HepG2 (cell line): Measurements from ENCODE around the gene AGAP1. TPM values are rescaled to one million over a fixed set of nuclear protein-coding genes. Genes with fewer than 3 reads are reported as not detected.

Experiments used
- ATAC-seq: fragments of 200-7000 bp; cut with Tn5 transposase; 3 replicates; pipeline ENCODE4 v1.9.1; 2020; ENCODE audit warnings: mild to moderate bottlenecking, moderate library complexity
- BruUV-seq: library from RNA; stranded (reverse); fragments of 400-500 nt; replicated peaks from 2 replicates; lab custom pipeline; 2021; lab: Mats Ljungman, UMichigan
- CTCF ChIA-PET: fragments of 300-600 bp; formaldehyde crosslinking; extraction: SDS; loops from one replicate; lab custom pipeline; 2021; ENCODE audit warnings: low total read pairs, inconsistent platforms, low intra/inter-chr PET ratio; lab: Yijun Ruan, JAX
- POLR2A ChIA-PET: fragments of 350-600 bp; sonication (Branson Sonifier 250); formaldehyde crosslinking; loops from one replicate; lab custom pipeline; 2020; ENCODE audit warnings: antibody characterized with exemption, inconsistent platforms; lab: Yijun Ruan, JAX
- DNase-seq: peaks from one replicate; pipeline ENCODE4 v3.0.0-alpha.2; 2015; ENCODE audit warnings: low spot score
- FAIRE-seq: peaks from 3 replicates; lab custom pipeline; 2011; peaks lifted over from hg19 to GRCh38; lab: Jason Lieb, UNC
- H2AFZ ChIP-seq: one replicate; pipeline ENCODE4 v1.6.1; 2011; ENCODE audit warnings: low read length, inconsistent platforms
- H3K27ac ChIP-seq: fragments of 300-600 bp; 3 replicates; pipeline ENCODE4 v1.8.0; 2011; ENCODE audit warnings: mixed run types, mild to moderate bottlenecking, mixed read lengths, low read length, inconsistent platforms; ENCODE audit not compliant: insufficient read depth; ENCODE audit errors: extremely low read length
- H3K27me3 ChIP-seq, 2 experiments: fragments of 200-600 bp in 1 of 2; 2 replicates in 1 of 2; 3 replicates in 1 of 2; pipeline versions ENCODE4 v1.6.0 to v1.8.0; 2011; ENCODE audit warnings: low read length in 2 of 2, mild to moderate bottlenecking in 2 of 2, moderate library complexity in 2 of 2, inconsistent platforms in 1 of 2; ENCODE audit not compliant: insufficient read depth in 2 of 2, control insufficient read depth in 1 of 2
- H3K36me3 ChIP-seq, 2 experiments: fragments of 200-600 bp in 1 of 2; replicated peaks in 1 of 2; 2 replicates in 1 of 2; 3 replicates in 1 of 2; pipeline versions ENCODE4 v1.5.1 to v1.8.0; 2011; ENCODE audit warnings: low read length in 2 of 2, inconsistent platforms in 1 of 2; ENCODE audit not compliant: insufficient read depth in 2 of 2, control insufficient read depth in 1 of 2
- H3K4me1 ChIP-seq: 2 replicates; pipeline ENCODE4 v1.5.1; 2012; ENCODE audit warnings: low read length, inconsistent platforms; ENCODE audit not compliant: insufficient read depth
- H3K4me2 ChIP-seq: 2 replicates; pipeline ENCODE4 v1.6.0; 2011; ENCODE audit warnings: low read depth, low read length, inconsistent platforms
- H3K4me3 ChIP-seq, 3 experiments: fragments of 200-600 bp in 1 of 3; sonication (generic), shearing (Covaris generic) in 1 of 3; replicated peaks in 1 of 3; 2 replicates each; pipeline ENCODE4 v1.5.1; 2011 to 2016; ENCODE audit warnings: low read length in 3 of 3, inconsistent platforms in 2 of 3, low read depth in 2 of 3, mild to moderate bottlenecking in 2 of 3, control low read depth in 1 of 3, mixed read lengths in 1 of 3; ENCODE audit not compliant: insufficient read depth in 1 of 3
- H3K79me2 ChIP-seq: one replicate; pipeline ENCODE4 v1.6.1; 2011; ENCODE audit warnings: low read length, inconsistent platforms; ENCODE audit not compliant: insufficient read depth
- H3K9ac ChIP-seq: 2 replicates; pipeline ENCODE4 v1.6.0; 2011; ENCODE audit warnings: mild to moderate bottlenecking, low read depth, low read length, inconsistent platforms; ENCODE audit not compliant: insufficient read depth
- H3K9me3 ChIP-seq: 2 replicates; pipeline ENCODE4 v1.5.1; 2012; ENCODE audit warnings: mild to moderate bottlenecking, low read length
- H4K20me1 ChIP-seq: 2 replicates; pipeline ENCODE4 v1.6.0; 2011; ENCODE audit warnings: inconsistent platforms, mild to moderate bottlenecking, low read length, moderate library complexity; ENCODE audit not compliant: insufficient read depth
- ATF7 ChIP-seq, 2 experiments: fragments of 450-650 bp in 1 of 2; sonication (generic) in 1 of 2; formaldehyde crosslinking in 1 of 2; IDR thresholded peaks; 2 replicates each; pipeline versions ENCODE4 v1.4.0 to v1.6.1; 2016 to 2020; ENCODE audit warnings: antibody characterized with exemption in 1 of 2, mild to moderate bottlenecking in 1 of 2, missing genetic modification reagents in 1 of 2
- FOXA3 ChIP-seq: IDR thresholded peaks from 2 replicates; pipeline ENCODE4 v1.6.1; 2016; ENCODE audit warnings: missing genetic modification reagents, missing compliant biosample characterization
- HIVEP1 ChIP-seq: sonication (generic); formaldehyde crosslinking; IDR thresholded peaks from 2 replicates; pipeline ENCODE4 v1.4.0; 2020; ENCODE audit warnings: mild to moderate bottlenecking, missing genetic modification reagents
- MEIS2 ChIP-seq: sonication (generic); formaldehyde crosslinking; IDR thresholded peaks from 2 replicates; pipeline ENCODE4 v1.9.0; 2021; ENCODE audit warnings: mild to moderate bottlenecking, missing genetic modification reagents
- MTA1 ChIP-seq: sonication (generic); formaldehyde crosslinking; IDR thresholded peaks from 2 replicates; pipeline ENCODE4 v1.4.0; 2020; ENCODE audit warnings: missing genetic modification reagents, mild to moderate bottlenecking, borderline replicate concordance
- NRL ChIP-seq: sonication (generic); formaldehyde crosslinking; IDR thresholded peaks from 2 replicates; pipeline ENCODE4 v1.5.0; 2020; ENCODE audit warnings: missing genetic modification reagents, mild to moderate bottlenecking, moderate library complexity, borderline replicate concordance
- POLR2G ChIP-seq: fragments of 200-400 bp; formaldehyde crosslinking; IDR thresholded peaks from 2 replicates; pipeline ENCODE4 v1.6.1; 2018; ENCODE audit warnings: mild to moderate bottlenecking, low read depth, low read length, moderate library complexity
- REL ChIP-seq: sonication (generic); formaldehyde crosslinking; conservative IDR thresholded peaks from 2 replicates; pipeline ENCODE4 v1.8.0; 2022; ENCODE audit warnings: mild to moderate bottlenecking, missing genetic modification reagents, moderate library complexity
- SIX1 ChIP-seq: sonication (generic); formaldehyde crosslinking; IDR thresholded peaks from 2 replicates; pipeline ENCODE4 v1.4.0; 2020; ENCODE audit warnings: missing genetic modification reagents, borderline replicate concordance
- ZKSCAN8 ChIP-seq: IDR thresholded peaks from 2 replicates; pipeline ENCODE4 v1.6.1; 2016; ENCODE audit warnings: borderline replicate concordance, missing genetic modification reagents, missing compliant biosample characterization
- WGBS: methylation state at CpG from one replicate; pipeline ENCODE4 v1.1.6; 2017; ENCODE audit warnings: low lambda C conversion rate; 5-methylcytosine and 5-hydroxymethylcytosine counted together
- in situ Hi-C: cut with HindIII; loops from 2 replicates; pipeline ENCODE4 v1.10.0; 2017; ENCODE audit warnings: low pct_unique_long_range_greater_than_20kb; ENCODE audit not compliant: extremely low pct_ligation_motif_present
- intact Hi-C: fragments of 100-400 bp; cut with micrococcal nuclease; formaldehyde crosslinking; loops from one replicate; pipeline ENCODE4 v1.10.0; 2022; ENCODE audit not compliant: unreplicated experiment
- polyA plus RNA-seq, 8 experiments: library from polyadenylated mRNA; depleted of rRNA in 3 of 8; stranded (reverse) in 7 of 8; unstranded in 1 of 8; fragments of >200 nt; fragmentation: Illumina TruSeq in 4 of 8; extraction: Trizol in 4 of 8; gene quantifications; 2 replicates each; pipeline versions ENCODE4 v1.2.1 to v1.2.3, GENCODE V29; 2011 to 2016; ENCODE audit warnings: low read depth in 4 of 8, missing spikeins in 1 of 8, mixed read lengths in 1 of 8; ENCODE audit not compliant: insufficient read depth in 1 of 8
- total RNA-seq, 5 experiments: library from RNA; depleted of rRNA; stranded (reverse); fragments of >200 nt; fragmentation: Illumina TruSeq; extraction: Trizol; gene quantifications; 2 replicates each; pipeline ENCODE4 v1.2.3, GENCODE V29; 2016; ENCODE audit warnings: low read depth in 1 of 5
- TF ChIP-seq, protein P1 (sequence below): sonication (generic); formaldehyde crosslinking; IDR thresholded peaks from 2 replicates; pipeline ENCODE4 v1.5.0; 2020; ENCODE audit warnings: mild to moderate bottlenecking, low read depth, missing genetic modification reagents, borderline replicate concordance
- TF ChIP-seq, protein P2 (sequence below): sonication (generic); formaldehyde crosslinking; IDR thresholded peaks from 2 replicates; pipeline ENCODE4 v1.9.0; 2022; ENCODE audit warnings: low read depth, missing genetic modification reagents
- TF ChIP-seq, protein P3 (sequence below): sonication (generic); formaldehyde crosslinking; IDR thresholded peaks from 2 replicates; pipeline ENCODE4 v1.4.0; 2020; ENCODE audit warnings: missing genetic modification reagents

AGAP1 gene
- total and polyA plus RNA-seq, 2 of the 13 experiments (the other 11 are each of a cell fraction or from before 2014, with no cell fraction given) = 21.2 to 32.7 TPM

- Histone ChIP-seq H2AFZ (no peak overlapping the region), H3K79me2 (no peaks in the 10 kb centered on the region), H3K4me1 (peaks cover 7% of the 10 kb centered on the region; the same call in 1 of the 2 replicates), H3K4me2 (no peak overlapping the region), H3K27me3 (peaks cover 18 to 86% of the 10 kb centered on the region in 2 experiments), H3K9me3 (no peaks in the 10 kb centered on the region), H4K20me1 (peaks cover under 1% of the 10 kb centered on the region; the same call in 1 of the 2 replicates), H3K4me3 (no peak overlapping the region), H3K9ac (no peak overlapping the region), H3K27ac (no peak overlapping the region), H3K36me3 (no peaks in the 10 kb centered on the region)
- ATAC-seq = no peak
- 56% methylated on average over 20 of the region's 22 CpGs for WGBS
- no TSS peak for BruUV-seq
- in situ Hi-C loops = no loop called here
- no peak for FAIRE-seq
- ChIA-PET POLR2A (no interaction called here), CTCF (no interaction called here)
- peak; percentile 25; the same call in 1 of the 2 replicates for TF ChIP-seq MTA1 (CRISPR knock-in tag)
- no peak for TF ChIP-seq FOXA3
- no peak for TF ChIP-seq POLR2G
- TF ChIP-seq, protein P1, sequence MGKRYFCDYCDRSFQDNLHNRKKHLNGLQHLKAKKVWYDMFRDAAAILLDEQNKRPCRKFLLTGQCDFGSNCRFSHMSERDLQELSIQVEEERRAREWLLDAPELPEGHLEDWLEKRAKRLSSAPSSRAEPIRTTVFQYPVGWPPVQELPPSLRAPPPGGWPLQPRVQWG (CRISPR knock-in tag) = no peak
- no peak for TF ChIP-seq SIX1 (CRISPR knock-in tag)
- no peak for TF ChIP-seq MEIS2 (CRISPR knock-in tag)
- intact Hi-C loops = no loop called here
- no peak for DNase-seq
These were observed 666.7 kb downstream of the AGAP1 start for GRCh38 chr2:236160366-236161081.

DNA sequence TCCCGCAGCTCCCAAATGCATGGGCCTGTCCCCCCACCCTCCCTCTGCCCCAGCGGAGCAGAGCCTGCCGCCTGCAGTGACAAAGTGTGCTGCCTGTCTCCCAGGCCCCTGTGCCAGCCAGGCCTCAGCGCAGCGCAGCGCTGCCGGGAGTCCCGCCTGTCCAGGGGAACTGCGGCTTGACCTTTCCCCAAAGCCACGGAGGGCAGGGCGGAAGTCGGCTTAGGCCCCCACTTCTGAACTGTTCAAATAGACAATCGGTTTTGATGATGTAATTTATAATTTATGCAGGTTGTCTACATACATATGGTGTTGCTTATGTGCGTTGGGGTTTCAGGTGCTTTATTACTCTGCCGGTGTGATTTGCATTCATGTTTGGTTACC lies 667.2 kb downstream of the AGAP1 start:
- H3K9ac ChIP-seq = no peak overlapping the region
- in situ Hi-C loops = no loop called here
- H3K4me1 ChIP-seq = peaks cover 7% of the 10 kb centered on the region; the same call in 1 of the 2 replicates
- H3K27ac ChIP-seq = no peak overlapping the region
- H3K27me3 ChIP-seq = peaks cover 20 to 88% of the 10 kb centered on the region in 2 experiments
- H3K36me3 ChIP-seq = no peaks in the 10 kb centered on the region
- no peaks in the 10 kb centered on the region for H3K79me2 ChIP-seq
- DNase-seq = no peak
- intact Hi-C loops = no loop called here
- H3K9me3 ChIP-seq = no peaks in the 10 kb centered on the region
- no peak overlapping the region for H2AFZ ChIP-seq
- POLR2A ChIA-PET = no interaction called here
- no TSS peak for BruUV-seq
- FAIRE-seq = no peak
- H4K20me1 ChIP-seq = peaks cover 6% of the 10 kb centered on the region; the same call in 1 of the 2 replicates
- H3K4me3 ChIP-seq = no peak overlapping the region
- no peak overlapping the region for H3K4me2 ChIP-seq
- ATAC-seq = no peak
- CTCF ChIA-PET = no interaction called here
- WGBS = 74% methylated on average over 12 of the region's 15 CpGs
- 0 out of 2 replicates have a peak, but pooled peaks have one; percentile 57 for TF ChIP-seq ZKSCAN8 (CRISPR knock-in tag)
- TF ChIP-seq ATF7 (IDR thresholded peaks at IDR 0.05) = 0 out of 2 replicates have a peak, but pooled peaks have one; percentile 11
- TF ChIP-seq ATF7 (CRISPR knock-in tag; IDR thresholded peaks at IDR 0.05) = no peak
- TF ChIP-seq NRL = no peak
- TF ChIP-seq REL (CRISPR knock-in tag) = no peak
- no peak for TF ChIP-seq HIVEP1 (CRISPR knock-in tag)
- TF ChIP-seq, protein P2, sequence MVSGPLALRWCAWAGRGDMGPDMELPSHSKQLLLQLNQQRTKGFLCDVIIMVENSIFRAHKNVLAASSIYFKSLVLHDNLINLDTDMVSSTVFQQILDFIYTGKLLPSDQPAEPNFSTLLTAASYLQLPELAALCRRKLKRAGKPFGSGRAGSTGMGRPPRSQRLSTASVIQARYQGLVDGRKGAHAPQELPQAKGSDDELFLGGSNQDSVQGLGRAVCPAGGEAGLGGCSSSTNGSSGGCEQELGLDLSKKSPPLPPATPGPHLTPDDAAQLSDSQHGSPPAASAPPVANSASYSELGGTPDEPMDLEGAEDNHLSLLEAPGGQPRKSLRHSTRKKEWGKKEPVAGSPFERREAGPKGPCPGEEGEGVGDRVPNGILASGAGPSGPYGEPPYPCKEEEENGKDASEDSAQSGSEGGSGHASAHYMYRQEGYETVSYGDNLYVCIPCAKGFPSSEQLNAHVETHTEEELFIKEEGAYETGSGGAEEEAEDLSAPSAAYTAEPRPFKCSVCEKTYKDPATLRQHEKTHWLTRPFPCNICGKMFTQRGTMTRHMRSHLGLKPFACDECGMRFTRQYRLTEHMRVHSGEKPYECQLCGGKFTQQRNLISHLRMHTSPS (CRISPR knock-in tag) = no peak
- TF ChIP-seq, protein P3, sequence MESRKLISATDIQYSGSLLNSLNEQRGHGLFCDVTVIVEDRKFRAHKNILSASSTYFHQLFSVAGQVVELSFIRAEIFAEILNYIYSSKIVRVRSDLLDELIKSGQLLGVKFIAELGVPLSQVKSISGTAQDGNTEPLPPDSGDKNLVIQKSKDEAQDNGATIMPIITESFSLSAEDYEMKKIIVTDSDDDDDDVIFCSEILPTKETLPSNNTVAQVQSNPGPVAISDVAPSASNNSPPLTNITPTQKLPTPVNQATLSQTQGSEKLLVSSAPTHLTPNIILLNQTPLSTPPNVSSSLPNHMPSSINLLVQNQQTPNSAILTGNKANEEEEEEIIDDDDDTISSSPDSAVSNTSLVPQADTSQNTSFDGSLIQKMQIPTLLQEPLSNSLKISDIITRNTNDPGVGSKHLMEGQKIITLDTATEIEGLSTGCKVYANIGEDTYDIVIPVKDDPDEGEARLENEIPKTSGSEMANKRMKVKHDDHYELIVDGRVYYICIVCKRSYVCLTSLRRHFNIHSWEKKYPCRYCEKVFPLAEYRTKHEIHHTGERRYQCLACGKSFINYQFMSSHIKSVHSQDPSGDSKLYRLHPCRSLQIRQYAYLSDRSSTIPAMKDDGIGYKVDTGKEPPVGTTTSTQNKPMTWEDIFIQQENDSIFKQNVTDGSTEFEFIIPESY (CRISPR knock-in tag) = 0 out of 2 replicates have a peak, but pooled peaks have one; percentile 3
